ENCODE data around the gene PHACTR1. TPM values are rescaled to one million over a fixed set of nuclear protein-coding genes. Genes with fewer than 3 reads are reported as not detected.

Gene PHACTR1
- total RNA-seq, 1 experiment from 2014 or later: 2.6 TPM

- intact Hi-C loops (cut with micrococcal nuclease; ENCODE audit: unreplicated experiment): no loop called here
- H3K4me3 ChIP-seq (ENCODE audit: low read depth, low read length, poor library complexity, severe bottlenecking): no peak overlapping the region
- H3K27me3 ChIP-seq (replicated peaks; ENCODE audit: insufficient read depth, low read depth, low read length, poor library complexity): peaks cover 37% of the 10 kb centered on the region
- no TSS peak for BruUV-seq (replicated peaks)
- H3K27ac ChIP-seq (ENCODE audit: low read depth, low read length, poor library complexity, severe bottlenecking): no peak overlapping the region
- H3K36me3 ChIP-seq (ENCODE audit: insufficient read depth, low read length, poor library complexity, severe bottlenecking): no peaks in the 10 kb centered on the region
- ChIA-PET CTCF (no interaction called here), POLR2A (ENCODE audit: low non-redundant PET) (no interaction called here)
- no peak for TF ChIP-seq EZH2 (IDR thresholded peaks at IDR 0.05; ENCODE audit: borderline replicate concordance, low read depth, low read length, poor library complexity, severe bottlenecking)
- TF ChIP-seq, protein P1, sequence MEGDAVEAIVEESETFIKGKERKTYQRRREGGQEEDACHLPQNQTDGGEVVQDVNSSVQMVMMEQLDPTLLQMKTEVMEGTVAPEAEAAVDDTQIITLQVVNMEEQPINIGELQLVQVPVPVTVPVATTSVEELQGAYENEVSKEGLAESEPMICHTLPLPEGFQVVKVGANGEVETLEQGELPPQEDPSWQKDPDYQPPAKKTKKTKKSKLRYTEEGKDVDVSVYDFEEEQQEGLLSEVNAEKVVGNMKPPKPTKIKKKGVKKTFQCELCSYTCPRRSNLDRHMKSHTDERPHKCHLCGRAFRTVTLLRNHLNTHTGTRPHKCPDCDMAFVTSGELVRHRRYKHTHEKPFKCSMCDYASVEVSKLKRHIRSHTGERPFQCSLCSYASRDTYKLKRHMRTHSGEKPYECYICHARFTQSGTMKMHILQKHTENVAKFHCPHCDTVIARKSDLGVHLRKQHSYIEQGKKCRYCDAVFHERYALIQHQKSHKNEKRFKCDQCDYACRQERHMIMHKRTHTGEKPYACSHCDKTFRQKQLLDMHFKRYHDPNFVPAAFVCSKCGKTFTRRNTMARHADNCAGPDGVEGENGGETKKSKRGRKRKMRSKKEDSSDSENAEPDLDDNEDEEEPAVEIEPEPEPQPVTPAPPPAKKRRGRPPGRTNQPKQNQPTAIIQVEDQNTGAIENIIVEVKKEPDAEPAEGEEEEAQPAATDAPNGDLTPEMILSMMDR (conservative IDR thresholded peaks at IDR 0.05; ENCODE audit: low read depth, low read length): no peak
- no peaks in the 10 kb centered on the region for H3K9me3 ChIP-seq (ENCODE audit: low read depth, low read length, poor library complexity, severe bottlenecking)
- DNase-seq (ENCODE audit: low spot score): no peak
- peaks cover 6% of the 10 kb centered on the region for H3K4me1 ChIP-seq (ENCODE audit: insufficient read depth, low read length, poor library complexity, severe bottlenecking)
These were observed 292.5 kb downstream of the PHACTR1 start for GRCh38 chr6:13009031-13009430.

- H3K27ac ChIP-seq (ENCODE audit: low read depth, low read length, poor library complexity, severe bottlenecking): no peak overlapping the region
- intact Hi-C loops (cut with micrococcal nuclease; ENCODE audit: unreplicated experiment): no loop called here
- ChIA-PET CTCF (no interaction called here), POLR2A (ENCODE audit: low non-redundant PET) (no interaction called here)
- no TSS peak for BruUV-seq (replicated peaks)
- no peaks in the 10 kb centered on the region for H3K36me3 ChIP-seq (ENCODE audit: insufficient read depth, low read length, poor library complexity, severe bottlenecking)
- H3K27me3 ChIP-seq (replicated peaks; ENCODE audit: insufficient read depth, low read depth, low read length, poor library complexity): peaks cover 41% of the 10 kb centered on the region
- no peak for DNase-seq (ENCODE audit: low spot score)
- no peaks in the 10 kb centered on the region for H3K9me3 ChIP-seq (ENCODE audit: low read depth, low read length, poor library complexity, severe bottlenecking)
- H3K4me3 ChIP-seq (ENCODE audit: low read depth, low read length, poor library complexity, severe bottlenecking): no peak overlapping the region
- TF ChIP-seq, protein P1 (conservative IDR thresholded peaks at IDR 0.05; ENCODE audit: low read depth, low read length): no peak
- no peak for TF ChIP-seq EZH2 (IDR thresholded peaks at IDR 0.05; ENCODE audit: borderline replicate concordance, low read depth, low read length, poor library complexity, severe bottlenecking)
- peaks cover 6% of the 10 kb centered on the region for H3K4me1 ChIP-seq (ENCODE audit: insufficient read depth, low read length, poor library complexity, severe bottlenecking)
These were observed 292.9 kb downstream of the PHACTR1 start for GRCh38 chr6:13009461-13009860.

- DNase-seq (ENCODE audit: low spot score): no peak
- ChIA-PET CTCF (no interaction called here), POLR2A (ENCODE audit: low non-redundant PET) (no interaction called here)
- H3K27me3 ChIP-seq (replicated peaks; ENCODE audit: insufficient read depth, low read depth, low read length, poor library complexity): peaks cover 62% of the 10 kb centered on the region
- H3K9me3 ChIP-seq (ENCODE audit: low read depth, low read length, poor library complexity, severe bottlenecking): no peaks in the 10 kb centered on the region
- TF ChIP-seq EZH2 (IDR thresholded peaks at IDR 0.05; ENCODE audit: borderline replicate concordance, low read depth, low read length, poor library complexity, severe bottlenecking): no peak
- TF ChIP-seq, protein P1 (conservative IDR thresholded peaks at IDR 0.05; ENCODE audit: low read depth, low read length): no peak
- H3K4me1 ChIP-seq (ENCODE audit: insufficient read depth, low read length, poor library complexity, severe bottlenecking): peaks cover 6% of the 10 kb centered on the region
- intact Hi-C loops (cut with micrococcal nuclease; ENCODE audit: unreplicated experiment): no loop called here
- H3K4me3 ChIP-seq (ENCODE audit: low read depth, low read length, poor library complexity, severe bottlenecking): no peak overlapping the region
- H3K27ac ChIP-seq (ENCODE audit: low read depth, low read length, poor library complexity, severe bottlenecking): no peak overlapping the region
- BruUV-seq (replicated peaks): no TSS peak
- no peaks in the 10 kb centered on the region for H3K36me3 ChIP-seq (ENCODE audit: insufficient read depth, low read length, poor library complexity, severe bottlenecking)
These were observed 295.1 kb downstream of the PHACTR1 start for GRCh38 chr6:13011612-13012146.
